WTC11 (cell line): Measurements from ENCODE around the gene MYOF. TPM values are rescaled to one million over a fixed set of nuclear protein-coding genes. Genes with fewer than 3 reads are reported as not detected.

Experiments used
- ATAC-seq: fragments of 200-7000 bp; cut with Tn5 transposase; 2 replicates; pipeline ENCODE4 v1.10.0; 2021; ENCODE audit warnings: mild to moderate bottlenecking, moderate library complexity
- Bru-seq: library from RNA; stranded (reverse); fragments of 400-500 nt; gene quantifications from one replicate; lab custom pipeline; 2021; lab: Mats Ljungman, UMichigan
- CTCF ChIA-PET: fragments of 300-600 bp; sonication (Branson Sonifier 250); formaldehyde crosslinking; loops from one replicate; lab custom pipeline; 2021; ENCODE audit warnings: antibody characterized with exemption; lab: Charles Lee
- POLR2A ChIA-PET: fragments of 350-600 bp; sonication (Branson Sonifier 250); formaldehyde crosslinking; loops from one replicate; lab custom pipeline; 2021; ENCODE audit warnings: antibody characterized with exemption; lab: Charles Lee
- DNase-seq: peaks from one replicate; pipeline ENCODE4 v3.0.0; 2021; ENCODE audit warnings: low spot score
- H3K27ac Mint-ChIP-seq: 2 replicates; pipeline ENCODE4 v1.8.0; 2021; ENCODE audit warnings: mixed read lengths
- H3K27me3 Mint-ChIP-seq: 2 replicates; pipeline ENCODE4 v1.8.0; 2021; ENCODE audit warnings: low read depth, mild to moderate bottlenecking, moderate library complexity, mixed read lengths
- H3K36me3 Mint-ChIP-seq: 2 replicates; pipeline ENCODE4 v1.8.0; 2021; ENCODE audit warnings: mixed read lengths
- H3K4me1 Mint-ChIP-seq: 2 replicates; pipeline ENCODE4 v1.8.0; 2022; ENCODE audit warnings: mixed read lengths
- H3K4me3 Mint-ChIP-seq: 2 replicates; pipeline ENCODE4 v1.8.0; 2021; ENCODE audit warnings: mild to moderate bottlenecking, moderate library complexity, mixed read lengths
- H3K9me3 Mint-ChIP-seq: 2 replicates; pipeline ENCODE4 v1.8.0; 2021; ENCODE audit warnings: mixed read lengths
- ARID4B ChIP-seq: sonication (generic); formaldehyde crosslinking; IDR thresholded peaks from 2 replicates; pipeline ENCODE4 v1.8.0; 2023; ENCODE audit warnings: missing genetic modification reagents, mild to moderate bottlenecking, borderline replicate concordance
- CBFB ChIP-seq: sonication (generic); formaldehyde crosslinking; IDR thresholded peaks from 2 replicates; pipeline ENCODE4 v1.8.1; 2022; ENCODE audit warnings: mild to moderate bottlenecking, low read depth, missing genetic modification reagents
- CTCF ChIP-seq: fragments of 200-600 bp; IDR thresholded peaks from 2 replicates; pipeline ENCODE4 v1.8.0; 2022; ENCODE audit warnings: antibody characterized with exemption
- E2F1 ChIP-seq: sonication (generic); formaldehyde crosslinking; IDR thresholded peaks from 2 replicates; pipeline ENCODE4 v1.8.0; 2022; ENCODE audit warnings: mild to moderate bottlenecking, missing genetic modification reagents
- FOXJ3 ChIP-seq: sonication (generic); formaldehyde crosslinking; IDR thresholded peaks from 2 replicates; pipeline ENCODE4 v1.9.0; 2021; ENCODE audit warnings: missing genetic modification reagents, mild to moderate bottlenecking, borderline replicate concordance
- GTF2I ChIP-seq: fragments of 250-450 bp; sonication (Bioruptor Pico); conservative IDR thresholded peaks from 2 replicates; pipeline ENCODE4 v1.4.0; 2021; ENCODE audit warnings: mild to moderate bottlenecking
- HMGA2 ChIP-seq: fragments of 250-450 bp; sonication (Bioruptor Pico); IDR thresholded peaks from 2 replicates; pipeline ENCODE4 v1.4.0; 2021; ENCODE audit warnings: mild to moderate bottlenecking, moderate library complexity
- RELA ChIP-seq: sonication (generic); formaldehyde crosslinking; IDR thresholded peaks from 2 replicates; pipeline ENCODE4 v1.8.1; 2022; ENCODE audit warnings: missing genetic modification reagents, mild to moderate bottlenecking, borderline replicate concordance
- ZNF219 ChIP-seq: sonication (generic); formaldehyde crosslinking; IDR thresholded peaks from 2 replicates; pipeline ENCODE4 v1.8.0; 2023; ENCODE audit warnings: missing genetic modification reagents, mild to moderate bottlenecking, borderline replicate concordance
- ZNF416 ChIP-seq: fragments of 250-450 bp; sonication (Bioruptor Pico); IDR thresholded peaks from 2 replicates; pipeline ENCODE4 v1.9.0; 2021; ENCODE audit warnings: mild to moderate bottlenecking, inconsistent platforms
- ZNF532 ChIP-seq: fragments of 250-450 bp; sonication (Bioruptor Pico); IDR thresholded peaks from 2 replicates; pipeline ENCODE4 v1.9.0; 2021; ENCODE audit warnings: mild to moderate bottlenecking, borderline replicate concordance
- long read RNA-seq, 3 experiments: library from RNA in 1 of 3; library from capped mRNA in 1 of 3; library from polyadenylated mRNA in 1 of 3; unstranded in 2 of 3; stranded (forward) in 1 of 3; transcript quantifications; one replicate each; pipeline ENCODE4 v2.0.0, GENCODE V29; 2021
- total RNA-seq: library from RNA; stranded (reverse); gene quantifications from 3 replicates; pipeline ENCODE4 v1.2.3, GENCODE V29; 2021

MYOF gene
- total RNA-seq = 1.4 to 2.2 TPM (median 1.8 TPM) in 3 replicates
- Bru-seq, nascent RNA = percentile 20 among the genes with signal in this experiment
- long read RNA-seq, experiment 1, partial matches to known transcripts = 2 of 2 reads
- long read RNA-seq, experiment 1, other reads (novel, unspliced or antisense) = 0 of 2 reads
- long read RNA-seq, experiment 2 = 0 reads
- long read RNA-seq, experiment 3, partial matches to known transcripts = 0 of 2 reads
- long read RNA-seq, experiment 3, other reads (novel, unspliced or antisense) = 2 of 2 reads

GRCh38 chr10:93482145-93482834 is at the start of gene MYOF:
Gene MYOF, minus strand, starts transcription at chr10:93482334. Its CDS starts 140 bp downstream, at chr10:93482194.
- POLR2A ChIA-PET = interaction anchor here (0.6 to 2.2 kb wide), 8 partner anchors 14 to 220 kb away, joined by 3 to 12 read pairs (median 3); no protein-coding TSS in a partner anchor
- Mint-ChIP-seq H3K9me3 (no peaks in the 10 kb centered on the region), H3K27ac (0 out of 2 replicates have a peak within 1 kb of the TSS, but pooled peaks have one; percentile 17), H3K4me3 (peak within 1 kb of the TSS; percentile 86), H3K36me3 (no peaks in the 10 kb centered on the region), H3K4me1 (peaks cover 18% of the 10 kb centered on the region), H3K27me3 (peaks cover 16% of the 10 kb centered on the region)
- DNase-seq (peak; percentile 35), ATAC-seq (peak; percentile 76)
- no peak for TF ChIP-seq ZNF416
- TF ChIP-seq HMGA2 (CRISPR knock-in tag) = no peak
- TF ChIP-seq ZNF532 (CRISPR knock-in tag) = no peak
- no peak for TF ChIP-seq ZNF219 (CRISPR knock-in tag)
- TF ChIP-seq E2F1 = no peak
- TF ChIP-seq FOXJ3 (CRISPR knock-in tag) = no peak
- no peak for TF ChIP-seq ARID4B (CRISPR knock-in tag)
- no peak for TF ChIP-seq GTF2I (CRISPR knock-in tag)
- no peak for TF ChIP-seq RELA (CRISPR knock-in tag)
- no peak for TF ChIP-seq CBFB (CRISPR knock-in tag)
- TF ChIP-seq CTCF = no peak; the same call in 1 of the 2 replicates
- CTCF ChIA-PET = interaction anchor here (0.6 to 5.3 kb wide), 53 partner anchors 9 to 451 kb away, joined by 3 to 311 read pairs (median 6); partner anchors contain the start of genes CEP55, CYP26A1 and CYP26C1
